ENCODE measurements around the gene GRK3.
"Not testable (repeated sequence)": the region's sequence is repeated elsewhere in the genome, so short reads cannot be mapped to it uniquely, and the experiment has no call there.

- TF ChIP-seq POLR2A (IDR thresholded peaks at IDR 0.05); CTCF (IDR thresholded peaks at IDR 0.05 in 4 of 5, conservative IDR thresholded peaks at IDR 0.05 in 1 of 5): not testable (repeated sequence)
Observed at GRCh38 chr22:25593323-25593722, 28.8 kb downstream of the GRK3 start.

All from gastrocnemius medialis (tissue), 4 donors.